Mucosa of gallbladder (tissue), 1 donor: ENCODE measurements around the gene NEAT1. TPM values are rescaled to one million over a fixed set of nuclear protein-coding genes. Genes with fewer than 3 reads are reported as not detected.

Experiments
- DNase-seq: peaks from one replicate; pipeline ENCODE4 v3.0.0-alpha.2; 2020; ENCODE audit warnings: low spot score
- total RNA-seq: library from RNA; stranded (reverse); gene quantifications from one replicate; pipeline ENCODE4 v1.2.1, GENCODE V29; 2021
- donor health status: DM: no; HTN: no; CAD: no.

Gene NEAT1
- total RNA-seq, 1 donor from 2014 or later, result 1,012 TPM

DNA sequence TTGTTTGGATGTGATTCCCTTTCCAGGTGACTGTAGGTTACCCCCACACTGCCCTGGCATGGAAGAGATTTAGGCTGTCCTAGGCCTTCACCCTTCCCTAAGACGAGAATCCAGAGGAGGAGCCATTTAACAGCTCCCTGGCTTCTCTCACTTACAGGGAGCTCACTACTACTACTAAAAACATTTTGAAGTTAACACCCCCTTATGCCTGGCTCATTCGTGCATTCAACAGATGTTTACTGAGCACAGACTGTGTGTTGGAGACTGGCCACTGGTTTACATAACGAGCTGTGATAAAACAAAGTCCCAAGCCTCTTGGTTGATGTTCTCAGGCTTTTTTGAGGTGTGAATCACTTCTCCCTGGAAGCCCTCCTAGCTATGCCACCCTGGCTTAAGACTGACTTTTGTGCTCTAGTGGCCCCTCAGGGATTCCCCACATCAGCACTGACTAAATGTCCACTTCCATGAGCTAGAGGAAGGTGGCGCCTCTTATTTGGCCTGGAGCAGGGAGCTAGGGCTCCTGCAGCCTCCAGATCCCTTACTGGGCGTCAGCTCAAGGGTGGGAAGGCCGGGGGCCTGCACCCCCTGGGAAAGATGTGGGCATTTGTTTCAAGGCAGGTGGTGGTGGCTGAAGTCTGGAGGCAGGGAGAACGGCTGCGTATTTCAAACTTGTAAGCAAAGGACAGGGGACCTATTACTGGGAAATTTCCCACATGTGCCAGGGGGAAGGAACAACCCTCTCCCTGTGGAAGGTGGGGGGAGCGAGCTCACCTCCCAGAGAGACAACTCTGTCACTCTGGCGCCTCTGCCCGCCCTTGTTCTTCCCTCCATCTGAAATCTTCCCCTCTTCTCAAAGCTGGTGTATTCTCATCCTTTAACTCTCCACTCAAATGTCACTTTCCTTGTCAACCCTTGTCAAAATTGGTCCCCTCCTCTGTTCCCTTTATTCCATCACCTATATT lies 56.9 kb downstream of the NEAT1 start:
- DNase-seq, result peak; percentile 71

GRCh38 chr11:65482306-65482850 lies 59.8 kb downstream of the NEAT1 start:
- DNase-seq, result no peak

- no peak for DNase-seq
These were observed 63.3 kb downstream of the NEAT1 start for GRCh38 chr11:65485920-65486219.

DNA sequence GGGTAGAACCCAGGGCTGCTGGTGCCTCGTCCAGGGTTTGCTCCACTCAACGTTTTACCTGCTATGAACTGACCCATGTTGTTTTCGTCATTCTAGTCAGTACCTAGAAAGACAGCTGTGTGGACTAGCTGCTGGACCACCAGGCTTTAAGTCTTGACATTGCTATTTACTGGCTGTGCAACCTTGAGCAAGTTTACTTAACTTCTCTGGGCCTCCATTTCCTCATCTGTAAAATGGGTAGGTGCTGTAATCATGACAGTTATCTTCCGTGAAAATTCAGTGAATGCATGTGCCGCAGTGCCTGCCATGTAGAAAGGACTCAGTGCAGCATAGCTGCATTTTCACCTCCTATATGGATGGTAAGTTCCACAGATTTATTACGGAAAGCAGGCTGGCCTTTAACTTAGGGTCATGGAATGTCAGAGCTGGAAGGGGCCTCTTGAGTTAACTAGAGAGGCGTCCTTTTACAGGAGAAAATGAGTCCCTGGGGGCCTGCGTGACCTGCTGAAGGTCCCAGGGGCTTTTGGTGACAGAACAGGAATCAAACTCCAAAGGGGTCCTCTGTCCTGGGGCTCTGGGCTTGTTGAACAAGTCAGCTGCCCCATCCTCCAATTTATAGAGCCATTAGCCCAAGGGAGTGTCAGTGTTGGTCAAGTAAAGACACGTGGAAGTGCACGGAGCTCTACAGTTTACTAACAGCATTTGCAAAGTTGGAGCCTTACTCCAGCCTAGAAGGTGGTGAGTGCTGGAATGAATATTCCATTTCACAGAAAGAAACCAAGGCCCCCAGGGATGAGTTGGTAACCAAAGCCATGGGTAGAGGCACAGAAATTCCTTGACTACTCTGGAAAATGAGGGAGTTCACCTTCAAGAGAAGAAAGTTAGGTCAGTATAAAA lies 64.2 kb downstream of the NEAT1 start:
- no peak for DNase-seq

DNA sequence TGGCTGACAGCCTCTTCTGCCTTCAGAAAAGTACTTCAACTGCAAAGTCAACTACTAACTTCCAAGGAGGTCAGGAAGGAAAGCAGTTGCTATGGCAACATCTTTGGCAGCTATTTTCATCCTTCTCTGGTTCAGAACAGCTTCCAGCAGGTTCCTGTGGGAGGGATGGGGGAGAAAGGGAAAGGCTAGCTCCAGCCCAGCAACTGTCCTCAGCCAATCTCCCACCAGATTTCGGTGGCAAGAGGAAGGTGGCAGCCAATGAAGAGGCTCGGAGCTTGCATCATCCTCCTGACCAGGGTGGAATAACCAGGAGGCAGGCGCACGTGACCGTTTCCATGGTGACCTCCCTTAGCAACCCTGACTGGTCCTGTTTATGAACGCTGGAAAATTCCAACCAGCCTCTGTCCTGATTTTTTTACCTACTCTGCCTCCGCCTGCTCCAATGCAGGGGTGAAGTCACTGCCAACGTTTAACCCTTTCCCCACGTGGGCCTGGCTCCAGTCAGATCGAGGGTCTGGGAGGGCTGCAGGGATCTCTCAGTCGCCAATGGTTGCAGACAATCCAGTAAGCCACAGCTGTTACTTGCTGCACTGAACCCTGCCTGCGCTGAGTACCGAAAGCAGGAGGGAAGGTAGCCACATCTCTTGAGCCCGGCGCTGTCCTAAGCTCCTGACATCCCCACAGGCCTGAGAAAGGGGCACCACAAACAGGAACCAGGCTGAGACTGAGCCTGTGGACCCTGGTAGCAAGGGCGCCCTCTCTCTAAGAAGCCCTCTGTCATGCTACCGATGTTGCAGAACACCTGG lies 65.1 kb downstream of the NEAT1 start:
- DNase-seq, result peak; percentile 99

DNA sequence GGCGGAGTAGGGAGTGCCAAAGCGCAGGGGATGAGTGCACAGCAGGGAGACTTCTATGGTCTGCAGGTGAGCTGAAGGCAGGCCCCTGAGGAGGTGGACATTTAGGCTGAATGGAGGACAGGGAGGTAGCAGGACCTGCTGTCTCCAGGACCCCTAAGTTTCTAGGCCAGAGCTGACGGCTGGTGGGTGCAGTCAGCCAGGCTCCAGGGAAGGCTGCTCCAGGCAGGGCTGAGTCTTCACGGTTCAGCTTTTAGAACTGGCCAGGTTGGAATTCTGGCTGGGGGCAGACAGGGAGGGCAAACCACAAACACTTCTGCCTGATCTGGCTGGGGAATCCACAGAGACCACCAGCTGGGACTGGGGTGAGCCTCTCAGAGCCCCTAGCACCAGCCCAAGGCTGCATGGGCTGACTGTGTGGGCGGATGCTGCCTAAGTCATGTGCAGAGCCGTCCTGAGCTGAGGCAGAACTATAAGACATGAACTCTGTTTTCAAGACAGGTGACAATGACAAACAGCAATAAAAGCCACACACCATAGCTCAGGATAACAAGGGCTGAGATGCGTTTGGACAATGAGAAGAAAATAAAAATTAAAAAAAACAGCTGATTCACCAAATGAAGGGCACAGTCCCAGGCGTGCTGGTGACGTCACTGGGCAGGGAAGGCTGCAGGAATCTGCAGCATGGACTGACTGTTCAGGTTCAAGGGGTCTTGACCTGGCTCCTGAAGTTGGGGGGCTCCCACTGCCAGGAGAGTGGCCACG lies 65.9 kb downstream of the NEAT1 start:
- no peak for DNase-seq

- DNase-seq, result no peak
These were observed 66.6 kb downstream of the NEAT1 start for GRCh38 chr11:65489035-65489705.

- no peak for DNase-seq
These were observed 67.2 kb downstream of the NEAT1 start for GRCh38 chr11:65489706-65490320.

GRCh38 chr11:65491163-65491465 lies 68.5 kb downstream of the NEAT1 start:
- DNase-seq, result no peak

GRCh38 chr11:65491614-65492386 lies 69.2 kb downstream of the NEAT1 start:
- DNase-seq, result peak; percentile 92

DNA sequence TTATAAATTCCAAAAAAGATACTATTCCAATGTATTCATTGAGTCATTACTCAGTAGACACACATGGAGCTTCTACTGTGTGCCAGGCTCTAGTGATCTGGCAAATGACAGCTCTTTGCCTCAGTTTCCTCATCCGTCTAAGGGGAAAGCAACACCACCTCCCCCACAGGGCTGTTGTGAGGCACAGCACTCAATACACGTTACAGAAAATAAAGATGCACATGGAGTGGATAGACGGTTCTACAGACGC lies 69.7 kb downstream of the NEAT1 start:
- DNase-seq, result no peak

GRCh38 chr11:65492637-65493366 lies 70.2 kb downstream of the NEAT1 start:
- peak; percentile 85 for DNase-seq

- DNase-seq, result peak; percentile 82
These were observed 71.0 kb downstream of the NEAT1 start for GRCh38 chr11:65493367-65494176.

Other genes with a start within 250 kb of the NEAT1 start
- 287 TPM for gene CAPN1, start 240.9 kb upstream of the NEAT1 start, total RNA-seq
- gene POLA2, start 160.8 kb upstream of the NEAT1 start, total RNA-seq, result 8.7 TPM
- 21.5 TPM for gene CDC42EP2, start 107.9 kb upstream of the NEAT1 start, total RNA-seq
- gene DPF2, start 88.9 kb upstream of the NEAT1 start, total RNA-seq, result 62.6 TPM
- 0.29 TPM for gene TIGD3, start 68.0 kb upstream of the NEAT1 start, total RNA-seq
- 7.1 TPM for gene SLC25A45, start 40.2 kb upstream of the NEAT1 start, total RNA-seq
- gene FRMD8, start 36.2 kb upstream of the NEAT1 start, total RNA-seq, result 40.8 TPM
- 9,267 TPM for gene MALAT1, start 76.2 kb downstream of the NEAT1 start, total RNA-seq
- gene SCYL1, start 102.3 kb downstream of the NEAT1 start, total RNA-seq, result 90.1 TPM
- gene LTBP3, start 135.6 kb downstream of the NEAT1 start, total RNA-seq, result 257 TPM
- gene ZNRD2, start 147.7 kb downstream of the NEAT1 start, total RNA-seq, result 30.0 TPM
- 68.2 TPM for gene FAM89B, start 149.7 kb downstream of the NEAT1 start, total RNA-seq
- gene EHBP1L1, start 153.3 kb downstream of the NEAT1 start, total RNA-seq, result 128 TPM
- gene KCNK7, start 173.0 kb downstream of the NEAT1 start, total RNA-seq, result 1.1 TPM
- gene MAP3K11, start 191.4 kb downstream of the NEAT1 start, total RNA-seq, result 85.6 TPM
- gene PCNX3, start 193.0 kb downstream of the NEAT1 start, total RNA-seq, result 52.5 TPM
- gene SIPA1, start 215.3 kb downstream of the NEAT1 start, total RNA-seq, result 74.7 TPM
- 84.2 TPM for gene RELA, start 240.1 kb downstream of the NEAT1 start, total RNA-seq